Gastrocnemius medialis (tissue), 4 donors: ENCODE results near the gene CFLAR.

Experiments used
- POLR2A ChIP-seq, 2 donors: fragments of 450-650 bp; IDR thresholded peaks; one replicate each; pipeline ENCODE4 v1.6.1; 2017; ENCODE audit warnings: antibody characterized with exemption in 2 of 2, mild to moderate bottlenecking in 2 of 2, moderate library complexity in 2 of 2
- TF ChIP-seq, protein P1 (sequence below), 5 experiments: fragments of 450-650 bp in 3 of 5; fragments of 200-600 bp in 2 of 5; sonication (generic) in 2 of 5; IDR thresholded peaks in 4 of 5; conservative IDR thresholded peaks in 1 of 5; 1 replicate in 4 of 5; 2 replicates in 1 of 5; pipeline ENCODE4 v1.5.1; 2016 to 2019; ENCODE audit warnings: antibody characterized with exemption in 5 of 5, mild to moderate bottlenecking in 3 of 5, moderate library complexity in 3 of 5

GRCh38 chr2:201196803-201197202, 80.8 kb downstream of the CFLAR start:
- TF ChIP-seq POLR2A (IDR thresholded peaks at IDR 0.05): no peak
- TF ChIP-seq, protein P1, sequence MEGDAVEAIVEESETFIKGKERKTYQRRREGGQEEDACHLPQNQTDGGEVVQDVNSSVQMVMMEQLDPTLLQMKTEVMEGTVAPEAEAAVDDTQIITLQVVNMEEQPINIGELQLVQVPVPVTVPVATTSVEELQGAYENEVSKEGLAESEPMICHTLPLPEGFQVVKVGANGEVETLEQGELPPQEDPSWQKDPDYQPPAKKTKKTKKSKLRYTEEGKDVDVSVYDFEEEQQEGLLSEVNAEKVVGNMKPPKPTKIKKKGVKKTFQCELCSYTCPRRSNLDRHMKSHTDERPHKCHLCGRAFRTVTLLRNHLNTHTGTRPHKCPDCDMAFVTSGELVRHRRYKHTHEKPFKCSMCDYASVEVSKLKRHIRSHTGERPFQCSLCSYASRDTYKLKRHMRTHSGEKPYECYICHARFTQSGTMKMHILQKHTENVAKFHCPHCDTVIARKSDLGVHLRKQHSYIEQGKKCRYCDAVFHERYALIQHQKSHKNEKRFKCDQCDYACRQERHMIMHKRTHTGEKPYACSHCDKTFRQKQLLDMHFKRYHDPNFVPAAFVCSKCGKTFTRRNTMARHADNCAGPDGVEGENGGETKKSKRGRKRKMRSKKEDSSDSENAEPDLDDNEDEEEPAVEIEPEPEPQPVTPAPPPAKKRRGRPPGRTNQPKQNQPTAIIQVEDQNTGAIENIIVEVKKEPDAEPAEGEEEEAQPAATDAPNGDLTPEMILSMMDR (IDR thresholded peaks at IDR 0.05 in 4 of 5, conservative IDR thresholded peaks at IDR 0.05 in 1 of 5): no peak
